ENCODE measurements around the gene PTTG1IP2.
A peak's percentile ranks its signal among the peaks of the same experiment; 100 is the strongest.

The PTTG1IP2 gene

DNA sequence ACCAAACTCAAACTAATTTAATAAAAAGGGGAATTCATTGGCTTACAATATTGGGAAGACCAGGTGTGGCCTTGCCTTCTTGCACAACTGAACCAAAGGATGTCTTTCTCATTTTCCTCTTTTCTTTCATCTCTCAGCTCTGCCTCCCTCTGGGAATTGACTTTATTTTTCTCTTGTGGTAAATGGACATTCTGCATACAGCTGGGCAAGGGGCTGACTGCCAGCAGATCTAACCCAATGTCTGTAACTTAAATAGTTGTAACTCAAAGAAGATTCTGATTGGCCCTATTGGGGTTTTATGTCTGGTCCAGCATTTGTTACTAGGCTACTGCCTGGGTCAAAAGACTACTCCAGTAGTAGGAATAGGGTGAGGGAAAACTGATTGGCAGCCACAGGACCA lies 15.3 kb downstream of the PTTG1IP2 start:
- FAIRE-seq: no peak

DNA sequence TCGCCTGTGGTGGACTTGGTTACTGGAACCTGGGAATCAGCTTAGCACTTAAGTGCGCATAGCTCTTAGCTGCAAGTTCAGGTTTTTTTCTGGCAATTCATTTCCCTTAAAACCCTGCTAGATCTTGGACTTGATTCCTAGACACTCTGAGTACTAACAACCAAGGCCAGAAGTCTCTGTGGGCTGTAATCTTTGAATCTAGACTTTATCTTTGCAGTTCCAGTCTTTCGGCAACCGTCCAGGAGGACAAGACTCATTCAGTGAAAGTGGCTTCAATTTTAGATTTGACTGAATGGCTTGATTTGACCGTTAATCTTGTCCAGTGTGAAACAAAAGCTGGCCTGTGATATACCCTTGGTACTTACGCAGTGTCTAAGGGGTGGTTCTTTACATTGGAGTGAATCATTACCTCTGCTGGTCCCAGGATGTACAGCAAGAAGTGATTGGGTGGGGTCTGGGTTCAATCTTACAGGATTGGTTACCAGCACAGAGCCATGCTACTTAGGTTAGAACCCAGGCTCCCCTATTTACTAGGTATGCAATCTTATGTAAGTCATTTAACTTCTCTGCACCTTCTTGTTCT lies 16.4 kb downstream of the PTTG1IP2 start:
- no peak for FAIRE-seq

DNA sequence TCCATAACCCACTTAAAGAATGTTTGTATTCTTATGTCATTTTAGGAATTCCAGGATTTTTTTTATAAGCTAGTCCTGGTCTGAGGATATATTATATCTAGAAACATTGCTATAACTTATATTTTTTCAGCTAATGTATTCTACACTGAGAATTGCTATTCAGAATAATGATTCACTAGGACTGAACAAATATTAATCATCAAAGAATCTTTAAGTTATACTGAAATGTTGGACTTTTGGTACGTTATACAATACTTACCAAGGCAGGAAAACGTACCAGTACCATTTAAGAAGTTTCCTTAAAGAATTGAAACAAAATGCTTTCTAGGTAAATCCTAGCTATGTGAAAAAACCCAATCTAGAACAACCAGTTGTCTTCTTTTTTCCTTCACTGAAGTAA lies 18.4 kb downstream of the PTTG1IP2 start:
- no peak for FAIRE-seq

DNA sequence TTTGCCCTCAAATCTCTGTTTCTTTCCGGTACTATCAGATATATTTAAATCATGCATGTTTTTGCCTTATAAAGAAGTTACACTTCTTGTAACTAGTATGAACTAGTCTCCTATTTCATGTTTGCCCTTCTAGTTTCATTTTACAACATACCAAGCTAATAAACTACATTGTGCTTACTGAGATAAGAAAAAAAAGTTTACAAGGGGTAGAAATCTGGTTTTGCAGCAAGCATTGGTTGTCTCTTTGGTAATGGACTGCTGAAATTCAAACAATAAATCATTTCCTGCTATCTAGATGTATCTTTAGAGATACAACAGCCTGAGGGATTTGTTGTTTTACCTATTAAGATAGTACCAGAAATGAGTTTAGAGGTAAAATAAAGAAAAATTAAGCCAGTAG lies 18.8 kb downstream of the PTTG1IP2 start:
- no peak for FAIRE-seq

DNA sequence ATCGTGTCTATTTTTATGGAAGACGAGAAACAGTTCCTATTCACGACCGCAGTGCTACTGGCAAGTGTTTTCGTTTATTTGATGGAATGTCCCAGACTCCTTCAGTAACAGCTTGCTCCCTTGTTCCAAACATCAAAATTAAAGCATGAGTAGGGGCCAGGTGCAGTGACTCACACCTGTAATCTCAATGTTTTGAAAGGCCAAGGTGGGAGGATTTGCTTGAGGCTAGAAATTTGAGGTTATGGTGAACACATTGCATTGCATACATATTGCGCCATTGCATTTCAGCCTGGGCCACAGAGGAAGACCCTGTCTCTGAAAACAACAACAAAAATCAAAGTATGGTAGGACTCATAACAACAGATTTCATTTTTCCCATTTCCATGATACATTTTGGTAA lies 22.8 kb downstream of the PTTG1IP2 start:
- FAIRE-seq: no peak

DNA sequence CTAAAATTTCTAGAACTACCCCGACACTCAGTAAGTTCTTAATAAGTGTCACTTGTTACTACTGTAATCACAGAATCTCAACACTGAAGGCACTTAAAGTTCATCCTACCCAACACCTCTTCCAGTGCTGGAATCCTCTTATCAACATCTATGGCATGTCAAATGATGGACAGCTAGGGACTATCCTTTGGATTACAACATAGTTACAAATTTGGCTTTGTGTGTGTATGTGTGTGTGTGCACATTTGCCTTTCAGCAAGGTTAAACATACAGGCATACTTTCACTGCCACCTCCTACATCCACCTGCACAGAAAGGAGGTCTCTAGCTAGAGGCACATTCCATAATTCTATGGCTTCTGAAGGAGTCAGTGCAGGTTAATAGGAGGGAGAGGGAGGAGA lies 25.8 kb downstream of the PTTG1IP2 start:
- FAIRE-seq: no peak

DNA sequence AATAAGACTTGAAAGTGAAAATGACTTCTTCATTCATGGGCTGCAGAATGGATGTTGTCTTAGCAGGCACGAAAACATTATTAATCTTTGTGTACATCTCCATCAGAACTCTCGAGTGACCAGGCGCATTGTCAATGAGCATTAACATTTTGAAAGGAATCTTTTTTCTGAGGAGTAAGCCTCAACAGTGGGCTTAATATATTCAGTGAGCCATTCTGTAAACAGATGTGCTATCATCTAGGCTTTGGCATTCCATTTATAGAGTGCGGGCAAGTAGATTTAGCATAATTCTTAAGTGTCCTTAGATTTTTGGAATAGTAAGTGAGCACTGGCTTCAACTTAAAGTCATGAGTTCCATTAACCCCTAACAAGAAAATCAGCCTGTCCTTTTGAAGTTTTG lies 33.1 kb downstream of the PTTG1IP2 start:
- no peak for FAIRE-seq

DNA sequence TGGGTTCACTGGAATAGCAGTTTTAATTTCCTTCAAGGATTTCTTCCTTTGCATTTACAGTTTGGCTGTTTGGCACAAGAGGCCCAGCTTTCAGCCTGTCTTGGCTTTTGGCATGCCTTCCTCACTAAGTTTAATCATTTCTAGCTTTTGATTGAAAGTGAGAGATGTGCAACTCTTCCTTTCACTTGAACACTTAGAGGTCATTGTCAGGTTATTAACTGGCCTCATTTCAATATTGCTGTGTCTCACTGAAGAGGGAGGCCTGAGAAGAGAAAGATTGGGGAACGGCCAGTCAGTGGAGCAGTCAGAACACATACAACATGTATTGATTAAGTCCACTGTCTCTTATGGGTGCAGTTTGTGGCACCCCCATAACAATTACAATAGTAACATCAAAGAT lies 33.9 kb downstream of the PTTG1IP2 start:
- no peak for FAIRE-seq

DNA sequence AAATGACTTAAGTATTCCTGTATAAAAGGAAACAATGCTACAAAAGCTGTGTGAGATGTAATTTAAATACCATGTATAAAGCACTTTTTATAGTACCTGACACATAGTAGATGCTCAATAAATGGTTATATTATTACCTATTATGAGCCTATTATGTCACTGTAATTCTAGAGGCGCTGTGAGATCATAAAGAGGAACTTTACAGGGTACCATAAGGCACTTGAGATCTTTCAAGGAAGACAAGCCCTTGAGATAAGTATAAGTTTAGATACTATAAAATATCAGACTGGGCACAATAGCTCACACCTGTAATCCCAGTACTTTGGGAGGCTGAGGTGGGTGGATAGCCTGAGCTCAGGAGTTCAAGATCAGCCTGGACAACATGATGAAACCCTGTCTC lies 38.3 kb downstream of the PTTG1IP2 start:
- FAIRE-seq: no peak

DNA sequence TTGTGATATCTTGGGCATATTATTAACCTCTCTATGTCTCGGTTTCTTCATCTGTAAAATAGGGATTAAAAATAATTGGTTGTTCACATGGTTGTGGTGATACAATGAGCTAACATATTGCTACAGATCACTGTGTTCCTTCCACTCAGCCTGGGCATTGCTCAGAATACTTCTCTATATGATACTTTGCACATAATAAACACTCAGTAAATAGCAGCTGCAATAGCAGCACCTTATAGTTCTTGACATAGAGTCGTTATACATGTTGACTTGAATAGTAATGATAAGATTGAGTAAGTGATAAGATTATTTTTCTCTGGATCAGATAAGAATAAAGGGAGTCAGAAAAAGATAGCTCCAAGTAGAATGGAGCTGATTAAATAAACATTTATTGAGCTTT lies 42.3 kb downstream of the PTTG1IP2 start:
- FAIRE-seq: no peak

DNA sequence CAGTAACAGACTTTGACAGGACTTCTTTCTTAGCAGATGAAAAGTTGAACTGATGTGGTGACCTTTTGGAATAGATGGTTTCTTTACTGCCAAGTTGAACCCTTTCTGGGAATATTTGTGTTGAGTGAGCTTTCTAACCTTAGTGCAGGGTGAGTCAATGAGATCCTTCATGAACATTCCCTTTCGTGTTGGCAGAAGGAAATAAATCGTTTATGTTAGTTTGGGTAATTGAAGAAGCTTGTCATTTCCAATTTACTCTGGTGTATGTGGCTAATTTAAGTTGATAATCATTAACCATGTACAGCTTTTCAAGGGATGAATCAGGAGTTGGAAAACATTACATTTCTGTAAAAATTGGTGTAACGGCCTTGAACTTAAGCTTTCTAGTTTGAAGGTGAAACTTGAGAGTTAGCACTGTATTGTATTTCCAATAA lies 43.4 kb downstream of the PTTG1IP2 start:
- FAIRE-seq: no peak

DNA sequence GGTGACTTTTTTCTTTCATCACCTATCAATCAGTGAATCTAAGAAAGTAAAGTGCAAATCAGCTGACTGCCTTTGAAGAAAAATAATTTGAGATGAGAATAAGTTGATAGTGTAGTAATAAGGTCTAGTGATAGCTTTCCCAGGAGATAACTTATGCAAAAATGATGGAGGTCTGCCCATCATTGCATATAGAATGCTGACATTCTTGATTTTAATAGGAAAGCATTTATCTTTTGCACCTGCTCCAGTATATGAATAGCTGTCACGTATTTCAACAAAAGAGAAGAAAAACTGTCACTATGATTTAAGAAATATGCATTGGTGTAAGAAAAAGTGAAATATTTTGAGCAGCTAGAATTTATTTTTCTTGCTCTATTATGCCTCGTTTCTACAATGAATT lies 46.8 kb downstream of the PTTG1IP2 start:
- FAIRE-seq: no peak

DNA sequence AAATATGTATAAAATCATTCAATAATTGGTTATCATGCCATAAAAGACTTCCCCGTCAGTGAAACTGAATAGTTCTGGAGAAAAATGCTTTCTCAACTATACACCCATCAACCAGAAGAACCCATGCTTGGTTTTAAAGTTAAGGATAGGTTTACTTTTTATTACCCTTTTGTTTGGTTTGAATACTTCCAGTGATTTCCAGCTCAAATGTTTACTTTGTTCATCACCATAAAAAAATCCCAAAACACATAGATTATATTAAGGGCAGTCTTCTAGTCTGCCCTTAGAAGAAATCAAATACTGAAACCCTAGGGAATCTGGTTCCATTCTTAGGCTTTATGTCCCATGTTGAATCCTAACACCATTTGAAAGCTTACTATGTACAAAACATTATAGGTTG lies 49.2 kb downstream of the PTTG1IP2 start:
- FAIRE-seq: peak; percentile 18

DNA sequence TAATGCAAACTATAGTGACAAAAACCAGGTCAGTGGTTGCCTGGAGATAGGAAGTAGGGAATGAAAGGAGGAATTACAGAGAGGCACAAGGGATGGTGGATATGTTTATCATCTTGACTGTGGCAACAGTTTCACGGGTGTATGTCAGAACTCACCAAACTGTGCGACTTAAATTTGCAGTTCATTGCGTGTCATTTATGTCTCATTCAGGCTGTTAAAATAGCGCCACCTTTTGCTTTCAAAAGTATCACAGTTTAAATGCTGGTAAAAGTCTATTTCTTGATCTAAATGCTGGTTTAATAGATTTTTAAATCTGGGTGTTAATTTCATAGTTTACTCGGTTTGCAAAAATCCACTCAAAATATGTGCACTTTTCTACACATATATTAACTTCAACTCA lies 51.0 kb downstream of the PTTG1IP2 start:
- no peak for FAIRE-seq

DNA sequence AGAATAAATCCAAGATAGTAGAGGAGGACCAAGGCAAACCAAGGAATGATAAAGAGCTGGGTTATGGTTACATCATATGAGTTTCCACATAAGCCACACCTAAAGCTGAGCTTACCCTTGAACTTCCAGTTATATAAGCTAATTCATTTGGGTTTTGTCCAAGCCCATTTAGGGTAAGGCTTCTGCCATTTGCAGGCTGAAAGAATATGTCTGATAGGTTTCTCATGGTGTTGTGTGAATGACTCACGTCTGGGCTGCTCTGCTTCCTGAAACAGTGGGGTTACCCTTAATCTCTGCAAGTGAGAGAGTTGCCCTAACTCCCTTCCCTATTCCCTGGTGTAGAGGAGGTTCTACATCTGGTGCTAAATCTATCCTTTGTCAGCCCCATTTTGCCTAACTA lies 60.8 kb downstream of the PTTG1IP2 start:
- no peak for FAIRE-seq

DNA sequence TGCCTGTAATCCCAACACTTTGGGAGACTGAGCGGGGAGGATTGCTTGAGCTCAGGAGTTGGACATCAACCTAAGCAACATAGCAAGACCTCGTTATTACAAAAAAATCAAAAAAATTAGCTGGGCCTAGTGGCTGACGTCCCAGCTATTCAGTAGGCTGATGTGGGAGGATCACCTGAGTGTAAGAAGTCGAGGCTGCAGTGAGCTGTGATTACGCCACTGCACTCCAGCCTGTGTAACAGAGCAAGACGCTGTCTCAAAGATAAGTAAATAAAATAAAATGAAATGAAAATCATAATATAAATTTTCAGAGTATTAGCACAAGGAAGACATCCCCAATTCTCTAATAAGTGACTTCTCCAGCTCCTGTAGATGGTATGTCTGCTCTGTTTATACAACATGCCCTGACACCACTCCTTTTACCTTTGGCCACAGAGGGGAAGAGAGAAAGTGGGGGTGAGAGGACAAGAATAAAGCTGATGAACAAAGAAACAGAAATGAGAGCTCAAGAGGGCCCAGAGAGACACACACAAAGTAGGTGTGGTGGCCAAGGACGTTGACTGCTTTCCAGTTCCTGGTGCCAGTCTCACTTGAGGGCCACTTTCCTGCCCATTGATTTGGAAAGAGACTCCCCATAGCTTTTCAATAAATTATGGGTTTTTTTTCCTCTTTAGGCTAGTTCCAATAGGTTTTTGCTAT lies 62.9 kb downstream of the PTTG1IP2 start:
- FAIRE-seq: no peak

DNA sequence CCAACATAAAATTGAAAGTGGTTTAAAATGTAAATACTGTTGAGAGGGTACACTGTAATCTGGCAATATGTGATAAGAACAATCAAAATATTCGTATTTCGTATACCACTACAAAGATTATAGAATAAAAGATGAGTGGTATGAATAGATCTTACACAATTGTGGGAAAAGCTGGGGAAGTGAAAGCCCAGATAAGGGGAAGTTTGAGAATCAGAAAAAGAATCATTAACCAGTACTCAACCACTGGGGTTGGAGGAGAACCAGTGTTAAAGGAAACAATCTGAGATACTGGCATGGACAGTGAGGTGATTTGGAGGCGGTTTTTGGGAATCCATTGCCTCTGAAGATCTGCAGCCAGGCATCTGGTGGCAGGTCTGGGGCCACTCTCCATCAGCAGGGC lies 67.0 kb downstream of the PTTG1IP2 start:
- no peak for FAIRE-seq

DNA sequence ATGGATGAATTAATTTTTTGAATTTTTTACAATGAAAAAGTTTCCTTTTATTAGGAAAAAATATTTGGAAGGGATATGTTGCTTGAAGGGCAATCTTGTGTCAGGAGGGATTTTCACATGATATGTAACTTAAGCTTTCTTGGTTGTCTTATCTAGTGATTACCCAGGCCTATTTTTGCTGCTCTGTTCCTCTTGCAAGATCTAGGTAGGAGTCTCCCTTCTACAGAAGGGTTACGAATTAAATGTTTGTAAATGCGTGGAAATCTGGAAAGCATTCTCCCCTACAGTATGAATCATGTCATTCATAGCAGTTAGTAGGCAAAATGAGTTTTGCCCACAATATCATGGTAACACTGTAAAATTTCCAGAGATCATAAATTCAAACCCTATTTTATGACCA lies 69.0 kb downstream of the PTTG1IP2 start:
- no peak for FAIRE-seq

DNA sequence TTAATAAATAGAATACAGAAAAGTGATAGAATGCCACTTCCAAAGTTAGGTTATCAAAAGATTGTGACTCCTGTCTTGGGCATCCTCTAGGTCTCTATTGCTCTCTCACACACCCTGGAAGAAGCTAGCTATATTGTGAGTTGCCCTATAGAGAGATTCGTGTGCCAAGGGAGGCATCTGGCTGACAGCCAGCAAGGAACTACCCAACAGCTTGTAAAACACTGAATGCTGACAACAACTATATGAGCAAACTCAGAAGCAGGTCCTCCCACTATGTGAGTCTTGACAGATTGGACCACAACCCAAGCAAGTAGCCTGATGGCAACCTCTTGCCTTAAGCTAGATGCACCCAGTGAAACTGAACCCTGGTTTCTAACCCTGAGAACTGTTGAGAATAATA lies 71.0 kb downstream of the PTTG1IP2 start:
- FAIRE-seq: no peak

DNA sequence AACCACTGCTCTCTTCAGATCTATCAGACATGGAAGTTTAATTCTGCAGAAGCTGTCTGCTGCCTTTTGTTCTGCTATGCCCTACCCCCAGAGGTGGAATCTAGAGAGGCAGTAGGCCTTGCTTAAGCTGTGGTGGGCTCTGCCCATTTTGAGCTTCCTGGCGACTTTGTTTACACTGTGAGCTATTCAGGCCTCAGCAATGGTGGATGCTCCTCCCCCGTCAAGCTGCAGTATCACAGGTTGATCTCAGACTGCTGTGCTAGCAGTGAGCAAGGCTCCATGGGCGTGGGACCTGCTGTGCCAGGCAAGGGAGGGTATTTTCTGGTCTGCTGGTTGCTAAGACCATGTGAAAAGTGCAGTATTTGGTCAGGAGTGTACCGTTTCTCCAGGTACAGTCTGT lies 81.6 kb downstream of the PTTG1IP2 start:
- FAIRE-seq: no peak

DNA sequence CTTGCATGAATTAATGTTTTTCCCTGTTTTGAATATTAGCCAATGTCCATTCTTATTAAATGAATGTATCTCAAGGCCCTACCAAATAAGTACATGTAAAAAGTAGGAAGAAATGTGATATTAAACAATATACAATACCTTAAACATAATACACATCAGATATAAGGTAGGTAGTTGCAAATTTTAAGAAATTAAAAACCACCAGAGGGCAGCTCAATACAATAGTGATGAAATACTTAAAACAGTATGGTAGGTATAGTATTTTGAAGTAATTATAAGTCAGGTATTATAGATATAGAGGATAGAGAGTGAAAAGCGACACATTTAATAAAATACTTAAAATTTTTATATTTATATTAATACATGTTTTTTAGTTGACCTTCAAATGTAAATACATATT lies 83.1 kb downstream of the PTTG1IP2 start:
- FAIRE-seq: peak; percentile 75

DNA sequence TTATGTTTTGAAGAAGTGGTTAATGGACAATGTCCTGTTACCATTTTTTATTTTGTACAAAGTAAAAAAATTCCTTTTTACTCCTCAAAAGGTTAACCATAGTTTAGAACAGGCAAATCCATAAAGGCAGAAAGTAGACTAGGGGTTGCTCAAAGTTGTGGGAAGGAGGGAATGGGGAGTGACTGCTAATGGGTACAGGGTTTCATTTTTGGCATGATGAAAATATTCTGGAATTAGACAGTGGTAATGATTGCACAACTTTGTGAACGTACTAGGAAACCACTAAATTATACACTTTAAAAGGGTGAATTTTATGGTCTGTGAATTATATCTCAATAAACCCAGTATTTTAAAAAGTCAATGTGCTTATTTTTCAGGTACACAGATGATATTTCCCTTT lies 91.3 kb downstream of the PTTG1IP2 start:
- no peak for FAIRE-seq

All from endometrium (tissue), 2 donors.